ENCODE results near the gene FSIP2. TPM values are rescaled to one million over a fixed set of nuclear protein-coding genes. Genes with fewer than 3 reads are reported as not detected.

FSIP2 gene
- total and polyA plus RNA-seq, 7 donors = 0.54 to 4.9 (median 2.1) TPM

- no peak for DNase-seq
- H3K36me3 ChIP-seq = no peaks in the 10 kb centered on the region
- intact Hi-C loops (cut with DNase I) = no loop called here
- WGBS, 2 donors = 59 to 64% methylated on average over 3 of the region's 3 CpGs
- H3K4me1 ChIP-seq = no peaks in the 10 kb centered on the region
- no peak overlapping the region for H3K27ac ChIP-seq
- TF ChIP-seq POLR2AphosphoS5 (IDR thresholded peaks at IDR 0.05) (no peak), EP300 (IDR thresholded peaks at IDR 0.05) (no peak), POLR2A (IDR thresholded peaks at IDR 0.05) (no peak), CTCF (IDR thresholded peaks at IDR 0.05) (no peak)
- H3K9me3 ChIP-seq = no peaks in the 10 kb centered on the region
- no peaks in the 10 kb centered on the region for H3K27me3 ChIP-seq
- H3K4me3 ChIP-seq = no peak overlapping the region
Observed at GRCh38 chr2:185828326-185828725, 89.7 kb downstream of the FSIP2 start.

- intact Hi-C loops (cut with DNase I) = no loop called here
- DNase-seq = no peak
- 72 to 79% methylated on average over 1 of the region's 1 CpG for WGBS, 2 donors
- H3K4me3 ChIP-seq = no peak overlapping the region
- H3K27me3 ChIP-seq = no peaks in the 10 kb centered on the region
- no peak for TF ChIP-seq POLR2A (IDR thresholded peaks at IDR 0.05)
- TF ChIP-seq POLR2AphosphoS5 (IDR thresholded peaks at IDR 0.05) = no peak
- TF ChIP-seq EP300 (IDR thresholded peaks at IDR 0.05) = no peak
- no peaks in the 10 kb centered on the region for H3K36me3 ChIP-seq
- H3K27ac ChIP-seq = no peak overlapping the region
- peaks cover 0 to 4% (median 2%) of the 10 kb centered on the region in 4 donors for H3K9me3 ChIP-seq
- H3K4me1 ChIP-seq = no peaks in the 10 kb centered on the region
Observed at GRCh38 chr2:185833864-185834263, 95.3 kb downstream of the FSIP2 start.

- Histone ChIP-seq H3K27ac (no peak overlapping the region), H3K9me3 (peaks cover 0 to 4% (median 2%) of the 10 kb centered on the region in 4 donors), H3K4me3 (no peak overlapping the region), H3K27me3 (no peaks in the 10 kb centered on the region), H3K36me3 (no peaks in the 10 kb centered on the region), H3K4me1 (no peaks in the 10 kb centered on the region)
- WGBS, 2 donors = 91 to 93% methylated on average over 8 of the region's 8 CpGs
- TF ChIP-seq POLR2A (IDR thresholded peaks at IDR 0.05) = no peak
- no peak for TF ChIP-seq EP300 (IDR thresholded peaks at IDR 0.05)
- no peak for TF ChIP-seq POLR2AphosphoS5 (IDR thresholded peaks at IDR 0.05)
- no peak for TF ChIP-seq CTCF (IDR thresholded peaks at IDR 0.05)
- intact Hi-C loops (cut with DNase I) = no loop called here
- DNase-seq = no peak
Observed at GRCh38 chr2:185835974-185836373, 97.4 kb downstream of the FSIP2 start.

- H3K27me3 ChIP-seq = no peaks in the 10 kb centered on the region
- peaks cover 0 to 2% (median 0%) of the 10 kb centered on the region in 4 donors for H3K9me3 ChIP-seq
- no peak overlapping the region for H3K27ac ChIP-seq
- H3K4me3 ChIP-seq = no peak overlapping the region
- TF ChIP-seq CTCF (IDR thresholded peaks at IDR 0.05) (no peak), POLR2A (IDR thresholded peaks at IDR 0.05) (no peak), EP300 (IDR thresholded peaks at IDR 0.05) (no peak), POLR2AphosphoS5 (IDR thresholded peaks at IDR 0.05) (no peak)
- intact Hi-C loops (cut with DNase I) = no loop called here
- 75 to 89% methylated on average over 4 of the region's 4 CpGs for WGBS, 2 donors
- H3K36me3 ChIP-seq = no peaks in the 10 kb centered on the region
- no peaks in the 10 kb centered on the region for H3K4me1 ChIP-seq
- DNase-seq = no peak
Observed at GRCh38 chr2:185854885-185855284, 116.3 kb downstream of the FSIP2 start.

- intact Hi-C loops (cut with DNase I) = no loop called here
- no peak overlapping the region for H3K4me3 ChIP-seq
- DNase-seq = no peak
Observed at GRCh38 chr2:185857691-185858090, 119.1 kb downstream of the FSIP2 start.

More at GRCh38 chr2:185857691-185858090, 119.1 kb downstream of the FSIP2 start:
- Histone ChIP-seq H3K9me3 (peaks cover 0 to 2% (median 0%) of the 10 kb centered on the region in 4 donors), H3K36me3 (no peaks in the 10 kb centered on the region), H3K27me3 (no peaks in the 10 kb centered on the region), H3K27ac (no peak overlapping the region), H3K4me1 (no peaks in the 10 kb centered on the region)
- TF ChIP-seq CTCF (IDR thresholded peaks at IDR 0.05) (no peak), POLR2AphosphoS5 (IDR thresholded peaks at IDR 0.05) (no peak), POLR2A (IDR thresholded peaks at IDR 0.05) (no peak), EP300 (IDR thresholded peaks at IDR 0.05) (no peak)
